Measurements from ENCODE around the gene ZNF780A. TPM values are rescaled to one million over a fixed set of nuclear protein-coding genes. Genes with fewer than 3 reads are reported as not detected.

ZNF780A gene
- total RNA-seq = 10 to 100 TPM in 3 of 4 donors, 1 to 10 TPM in 1; 8.8 to 21.9 (median 15.5) TPM

GRCh38 chr19:40090241-40091204 is at the start of gene ZNF780A:
Gene ZNF780A (minus strand): TSS chr19:40090943. CDS start chr19:40084753, 6,190 bp downstream.
- no peaks in the 10 kb centered on the region for H3K36me3 ChIP-seq
- H3K9me3 ChIP-seq = no peaks in the 10 kb centered on the region
- H3K4me3 ChIP-seq = peak within 1 kb of the TSS; percentile 61 to 94 (median 76)
- peak; percentile 84 to 93 (median 84) for DNase-seq
- H3K27ac ChIP-seq = peak within 1 kb of the TSS; percentile 82 to 94 (median 87)
- TF ChIP-seq POLR2A (IDR thresholded peaks at IDR 0.05) (peak in 1 of 2 donors; percentile 40), CTCF (IDR thresholded peaks at IDR 0.05) (no peak)
- H3K4me1 ChIP-seq = peaks cover 0 to 18% (median 0%) of the 10 kb centered on the region in 4 donors
- H3K27me3 ChIP-seq = no peaks in the 10 kb centered on the region

- DNase-seq = no peak
- Histone ChIP-seq H3K9me3 (no peaks in the 10 kb centered on the region), H3K36me3 (no peaks in the 10 kb centered on the region), H3K27ac (no peak overlapping the region), H3K4me3 (no peak overlapping the region), H3K27me3 (no peaks in the 10 kb centered on the region), H3K4me1 (no peaks in the 10 kb centered on the region)
- no peak for TF ChIP-seq POLR2A (IDR thresholded peaks at IDR 0.05)
- TF ChIP-seq CTCF (IDR thresholded peaks at IDR 0.05) = peak; percentile 57 to 91 (median 80)
These were observed 49.0 kb upstream of the ZNF780A start for GRCh38 chr19:40139533-40140287.

GRCh38 chr19:40136818-40137217 is 46.1 kb upstream of the ZNF780A start:
- no peak overlapping the region for H3K27ac ChIP-seq
- H3K27me3 ChIP-seq = no peaks in the 10 kb centered on the region
- no peaks in the 10 kb centered on the region for H3K9me3 ChIP-seq
- H3K4me1 ChIP-seq = no peaks in the 10 kb centered on the region
- TF ChIP-seq CTCF (IDR thresholded peaks at IDR 0.05) = no peak
- TF ChIP-seq POLR2A (IDR thresholded peaks at IDR 0.05) = no peak
- no peak for DNase-seq
- no peak overlapping the region for H3K4me3 ChIP-seq
- H3K36me3 ChIP-seq = no peaks in the 10 kb centered on the region

GRCh38 chr19:40134866-40135265 is 44.1 kb upstream of the ZNF780A start:
- Histone ChIP-seq H3K4me3 (no peak overlapping the region), H3K4me1 (no peaks in the 10 kb centered on the region), H3K9me3 (no peaks in the 10 kb centered on the region), H3K27ac (no peak overlapping the region), H3K27me3 (no peaks in the 10 kb centered on the region), H3K36me3 (no peaks in the 10 kb centered on the region)
- no peak for DNase-seq
- TF ChIP-seq CTCF (IDR thresholded peaks at IDR 0.05) = no peak
- TF ChIP-seq POLR2A (IDR thresholded peaks at IDR 0.05) = no peak

GRCh38 chr19:40133491-40133890 is 42.7 kb upstream of the ZNF780A start:
- Histone ChIP-seq H3K27ac (no peak overlapping the region), H3K27me3 (no peaks in the 10 kb centered on the region), H3K36me3 (no peaks in the 10 kb centered on the region), H3K9me3 (no peaks in the 10 kb centered on the region), H3K4me1 (no peaks in the 10 kb centered on the region), H3K4me3 (no peak overlapping the region)
- no peak for TF ChIP-seq CTCF (IDR thresholded peaks at IDR 0.05)
- TF ChIP-seq POLR2A (IDR thresholded peaks at IDR 0.05) = no peak
- no peak for DNase-seq
